Endothelial cell of umbilical vein (primary cell): ENCODE data around the gene ARHGAP22. TPM values are rescaled to one million over a fixed set of nuclear protein-coding genes. Genes with fewer than 3 reads are reported as not detected.

ENCODE experiments used
- BruUV-seq: library from RNA; stranded (reverse); fragments of 400-500 nt; replicated peaks from 2 replicates; lab custom pipeline; 2021; lab: Mats Ljungman, UMichigan
- CTCF ChIA-PET: fragments of 300-600, 350-600 bp; sonication (Branson Sonifier 250); formaldehyde crosslinking; loops from one replicate; lab custom pipeline; 2021; ENCODE audit warnings: antibody characterized with exemption, inconsistent platforms; lab: Charles Lee
- POLR2A ChIA-PET: fragments of 300-600, 350-600 bp; sonication (Branson Sonifier 250); formaldehyde crosslinking; loops from one replicate; lab custom pipeline; 2021; ENCODE audit warnings: antibody characterized with exemption, inconsistent platforms; lab: Charles Lee
- DNase-seq: peaks from one replicate; pipeline ENCODE4 v3.0.0-alpha.2; 2011; ENCODE audit warnings: low read depth, low spot score
- FAIRE-seq: peaks from 2 replicates; lab custom pipeline; 2011; peaks lifted over from hg19 to GRCh38; lab: Jason Lieb, UNC
- H2AFZ ChIP-seq: 2 replicates; pipeline ENCODE4 v1.6.0; 2012; ENCODE audit warnings: low read depth, low read length, control low read depth, inconsistent platforms
- H3K27ac ChIP-seq: 2 replicates; pipeline ENCODE4 v1.5.1; 2011; ENCODE audit warnings: low read depth, mild to moderate bottlenecking, control low read depth, low read length, moderate library complexity; ENCODE audit not compliant: insufficient read depth
- H3K27me3 ChIP-seq, 2 experiments: 2 replicates each; pipeline versions ENCODE4 v1.6.0 to v1.6.1; 2011; ENCODE audit warnings: low read length in 2 of 2, mixed read lengths in 1 of 2; ENCODE audit not compliant: control insufficient read depth in 2 of 2, insufficient read depth in 2 of 2
- H3K36me3 ChIP-seq, 2 experiments: 2 replicates in 1 of 2; 3 replicates in 1 of 2; pipeline ENCODE4 v1.5.1; 2011; ENCODE audit warnings: low read length in 2 of 2, mild to moderate bottlenecking in 1 of 2, moderate library complexity in 1 of 2; ENCODE audit not compliant: control insufficient read depth in 2 of 2, insufficient read depth in 2 of 2; ENCODE audit errors: extremely low read depth in 1 of 2
- H3K4me1 ChIP-seq: 3 replicates; pipeline ENCODE4 v1.5.1; 2011; ENCODE audit warnings: mild to moderate bottlenecking, low read length; ENCODE audit not compliant: control insufficient read depth, insufficient read depth; ENCODE audit errors: extremely low read depth
- H3K4me2 ChIP-seq: 2 replicates; pipeline ENCODE4 v1.6.1; 2011; ENCODE audit warnings: low read length, control low read depth, mixed read lengths; ENCODE audit not compliant: insufficient read depth
- H3K4me3 ChIP-seq, 3 experiments: fragments of 200-600 bp in 1 of 3; sonication (generic), shearing (Covaris generic) in 1 of 3; replicated peaks in 1 of 3; 2 replicates each; pipeline ENCODE4 v1.5.1; 2011 to 2016; ENCODE audit warnings: control low read depth in 3 of 3, low read length in 3 of 3, mild to moderate bottlenecking in 2 of 3, inconsistent platforms in 1 of 3, low read depth in 1 of 3, moderate library complexity in 1 of 3; ENCODE audit not compliant: insufficient read depth in 1 of 3
- H3K79me2 ChIP-seq: 2 replicates; pipeline ENCODE4 v1.6.0; 2012; ENCODE audit warnings: low read length, inconsistent platforms; ENCODE audit not compliant: control insufficient read depth, insufficient read depth
- H3K9ac ChIP-seq: replicated peaks from 2 replicates; pipeline ENCODE3; 2011; ENCODE audit warnings: low read length, control low read depth; ENCODE audit not compliant: insufficient read depth; ENCODE audit errors: extremely low read depth
- H3K9me1 ChIP-seq: replicated peaks from 3 replicates; pipeline ENCODE4 v1.6.0; 2011; ENCODE audit warnings: mild to moderate bottlenecking, low read length; ENCODE audit not compliant: control insufficient read depth, insufficient read depth; ENCODE audit errors: extremely low read depth
- H3K9me3 ChIP-seq: replicated peaks from 2 replicates; pipeline ENCODE4 v1.5.1; 2012; ENCODE audit warnings: low read length, inconsistent platforms; ENCODE audit not compliant: control insufficient read depth, insufficient read depth
- H4K20me1 ChIP-seq: replicated peaks from 2 replicates; pipeline ENCODE3; 2011; ENCODE audit warnings: mild to moderate bottlenecking, low read length; ENCODE audit not compliant: control insufficient read depth, insufficient read depth; ENCODE audit errors: extremely low read depth
- EZH2 ChIP-seq: IDR thresholded peaks from 2 replicates; pipeline ENCODE4 v1.6.1; 2012; ENCODE audit warnings: borderline replicate concordance, low read depth, mild to moderate bottlenecking, moderate library complexity, low read length, inconsistent platforms; ENCODE audit not compliant: severe bottlenecking
- FOS ChIP-seq: IDR thresholded peaks from 2 replicates; pipeline ENCODE4 v1.6.1; 2011; ENCODE audit warnings: mild to moderate bottlenecking, low read length, moderate library complexity, borderline replicate concordance; ENCODE audit not compliant: insufficient read depth
- GATA2 ChIP-seq: IDR thresholded peaks from 2 replicates; pipeline ENCODE4 v1.7.0; 2011; ENCODE audit warnings: low read depth, mild to moderate bottlenecking, moderate library complexity, mixed read lengths, low read length; ENCODE audit not compliant: insufficient read length, insufficient read depth
- JUN ChIP-seq: IDR thresholded peaks from 2 replicates; pipeline ENCODE4 v1.6.1; 2011; ENCODE audit warnings: borderline replicate concordance, low read depth; ENCODE audit not compliant: insufficient read length, insufficient read depth
- MYC ChIP-seq: IDR thresholded peaks from one replicate; pipeline ENCODE4 v1.6.1; 2011; ENCODE audit warnings: mild to moderate bottlenecking, low read depth, low read length
- POLR2A ChIP-seq: IDR thresholded peaks from 2 replicates; pipeline ENCODE4 v1.6.1; 2012; ENCODE audit warnings: low read depth, mild to moderate bottlenecking, control low read depth, low read length
- POLR2AphosphoS5 ChIP-seq: IDR thresholded peaks from 2 replicates; pipeline ENCODE4 v1.6.1; 2012; ENCODE audit warnings: low read depth, mild to moderate bottlenecking, control low read depth, low read length, moderate library complexity; ENCODE audit not compliant: insufficient read depth
- dilution Hi-C: fragments of 300-500 bp; cut with MboI; formaldehyde crosslinking; loops from one replicate; pipeline ENCODE4 v1.15.0; 2019; ENCODE audit warnings: low sequenced_read_pairs; ENCODE audit not compliant: extremely low pct_ligation_motif_present
- intact Hi-C: fragments of 100-400 bp; cut with micrococcal nuclease; formaldehyde crosslinking; loops from one replicate; pipeline ENCODE4 v1.10.0; 2022
- polyA plus RNA-seq, 4 experiments: library from polyadenylated mRNA; depleted of rRNA in 3 of 4; stranded (reverse) in 3 of 4; unstranded in 1 of 4; fragments of >200 nt; gene quantifications; 2 replicates each; pipeline versions ENCODE4 v1.2.1 to v1.2.3, GENCODE V29; 2011 to 2012; ENCODE audit warnings: missing spikeins in 1 of 4
- total RNA-seq: library from RNA; stranded (reverse); gene quantifications from 2 replicates; pipeline ENCODE4 v1.2.3, GENCODE V29; 2021
- TF ChIP-seq, protein P1 (sequence below), 2 donors: IDR thresholded peaks; 1 replicate in 1 of 2; 2 replicates in 1 of 2; pipeline ENCODE4 v1.5.1; 2011; ENCODE audit warnings: low read length in 2 of 2, mild to moderate bottlenecking in 2 of 2, moderate library complexity in 2 of 2, control low read depth in 1 of 2, inconsistent platforms in 1 of 2, low read depth in 1 of 2; ENCODE audit not compliant: insufficient read depth in 1 of 2; ENCODE audit errors: extremely low read depth in 1 of 2
- TF ChIP-seq, protein P2 (sequence below): IDR thresholded peaks from 2 replicates; pipeline ENCODE4 v1.6.1; 2011; ENCODE audit not compliant: insufficient read depth, insufficient read length

ARHGAP22 gene
- total and polyA plus RNA-seq, 2 donors (not counting 3 experiments of a cell fraction or from before 2014, with no cell fraction given), result 8.6 to 50.3 TPM

DNA sequence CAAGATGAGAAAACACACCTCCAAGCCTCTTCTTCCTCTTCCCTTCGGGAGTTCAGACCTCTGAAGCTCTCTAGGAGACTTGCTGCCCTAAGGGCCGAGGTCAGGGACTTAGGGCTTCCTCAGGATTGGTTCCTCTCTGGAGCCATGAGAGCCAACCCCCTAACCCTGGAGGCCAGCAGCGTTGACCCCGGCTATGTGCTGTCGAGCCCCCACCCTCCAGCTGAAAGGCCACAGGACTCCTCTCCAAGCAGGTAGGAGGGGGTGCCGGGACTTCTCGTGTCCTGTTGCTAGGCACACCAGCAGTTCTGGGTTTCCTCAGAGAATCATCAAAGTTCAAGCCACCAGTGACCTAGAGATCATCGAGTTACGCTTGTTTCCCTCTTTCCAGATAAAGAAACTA is 87.4 kb downstream of the ARHGAP22 start:
- Histone ChIP-seq H4K20me1 (no peaks in the 10 kb centered on the region), H3K79me2 (peaks cover 83% of the 10 kb centered on the region), H3K4me2 (no peak overlapping the region), H3K4me3 (no peak overlapping the region), H3K27ac (no peak overlapping the region), H3K4me1 (no peaks in the 10 kb centered on the region), H3K9me3 (peaks cover 2% of the 10 kb centered on the region), H3K27me3 (no peaks in the 10 kb centered on the region), H3K9me1 (no peaks in the 10 kb centered on the region), H2AFZ (no peak overlapping the region), H3K36me3 (no peaks in the 10 kb centered on the region), H3K9ac (no peak overlapping the region)
- no peak for DNase-seq
- dilution Hi-C loops, result no loop called here
- intact Hi-C loops, result no loop called here
- no TSS peak for BruUV-seq
- TF ChIP-seq EZH2 (no peak), GATA2 (no peak), FOS (no peak), MYC (no peak), JUN (no peak), POLR2AphosphoS5 (no peak), POLR2A (no peak)
- TF ChIP-seq, protein P1, sequence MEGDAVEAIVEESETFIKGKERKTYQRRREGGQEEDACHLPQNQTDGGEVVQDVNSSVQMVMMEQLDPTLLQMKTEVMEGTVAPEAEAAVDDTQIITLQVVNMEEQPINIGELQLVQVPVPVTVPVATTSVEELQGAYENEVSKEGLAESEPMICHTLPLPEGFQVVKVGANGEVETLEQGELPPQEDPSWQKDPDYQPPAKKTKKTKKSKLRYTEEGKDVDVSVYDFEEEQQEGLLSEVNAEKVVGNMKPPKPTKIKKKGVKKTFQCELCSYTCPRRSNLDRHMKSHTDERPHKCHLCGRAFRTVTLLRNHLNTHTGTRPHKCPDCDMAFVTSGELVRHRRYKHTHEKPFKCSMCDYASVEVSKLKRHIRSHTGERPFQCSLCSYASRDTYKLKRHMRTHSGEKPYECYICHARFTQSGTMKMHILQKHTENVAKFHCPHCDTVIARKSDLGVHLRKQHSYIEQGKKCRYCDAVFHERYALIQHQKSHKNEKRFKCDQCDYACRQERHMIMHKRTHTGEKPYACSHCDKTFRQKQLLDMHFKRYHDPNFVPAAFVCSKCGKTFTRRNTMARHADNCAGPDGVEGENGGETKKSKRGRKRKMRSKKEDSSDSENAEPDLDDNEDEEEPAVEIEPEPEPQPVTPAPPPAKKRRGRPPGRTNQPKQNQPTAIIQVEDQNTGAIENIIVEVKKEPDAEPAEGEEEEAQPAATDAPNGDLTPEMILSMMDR (IDR thresholded peaks at IDR 0.05; ENCODE audit: extremely low read depth in 1 of 2, insufficient read depth in 1 of 2, low read depth in 1 of 2, low read length in 2 of 2), result no peak
- TF ChIP-seq, protein P2, sequence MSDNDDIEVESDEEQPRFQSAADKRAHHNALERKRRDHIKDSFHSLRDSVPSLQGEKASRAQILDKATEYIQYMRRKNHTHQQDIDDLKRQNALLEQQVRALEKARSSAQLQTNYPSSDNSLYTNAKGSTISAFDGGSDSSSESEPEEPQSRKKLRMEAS, result no peak
- no peak for FAIRE-seq
- ChIA-PET CTCF (no interaction called here), POLR2A (no interaction called here)
